ENCODE results near the gene CEBPG.

The CEBPG gene

GRCh38 chr19:33382006-33382405, 8.5 kb downstream of the CEBPG start:
- DNase-seq (ENCODE audit: low spot score): no peak

GRCh38 chr19:33382982-33383381, 9.5 kb downstream of the CEBPG start:
- no peak for DNase-seq (ENCODE audit: low spot score)

- no peak for DNase-seq (ENCODE audit: low spot score)
Observed at GRCh38 chr19:33383720-33384292, 10.3 kb downstream of the CEBPG start.

- no peak for DNase-seq (ENCODE audit: low spot score)
Observed at GRCh38 chr19:33384983-33385382, 11.5 kb downstream of the CEBPG start.

GRCh38 chr19:33385956-33386355, 12.4 kb downstream of the CEBPG start:
- no peak for DNase-seq (ENCODE audit: low spot score)

GRCh38 chr19:33386361-33386858, 12.9 kb downstream of the CEBPG start:
- no peak for DNase-seq (ENCODE audit: low spot score)

- no peak for DNase-seq (ENCODE audit: low spot score)
Observed at GRCh38 chr19:33387351-33388230, 14.1 kb downstream of the CEBPG start.

GRCh38 chr19:33388231-33388724, 14.8 kb downstream of the CEBPG start:
- DNase-seq (ENCODE audit: low spot score): no peak

- no peak for DNase-seq (ENCODE audit: low spot score)
Observed at GRCh38 chr19:33388725-33389420, 15.4 kb downstream of the CEBPG start.

- no peak for DNase-seq (ENCODE audit: low spot score)
Observed at GRCh38 chr19:33389421-33390100, 16.1 kb downstream of the CEBPG start.

- no peak for DNase-seq (ENCODE audit: low spot score)
Observed at GRCh38 chr19:33390101-33390907, 16.8 kb downstream of the CEBPG start.

- DNase-seq (ENCODE audit: low spot score): no peak
Observed at GRCh38 chr19:33390908-33391630, 17.6 kb downstream of the CEBPG start.

- DNase-seq (ENCODE audit: low spot score): no peak
Observed at GRCh38 chr19:33391631-33392249, 18.2 kb downstream of the CEBPG start.

- DNase-seq (ENCODE audit: low spot score): no peak
Observed at GRCh38 chr19:33392341-33393285, 19.1 kb downstream of the CEBPG start.

GRCh38 chr19:33393286-33394005, 19.9 kb downstream of the CEBPG start:
- DNase-seq (ENCODE audit: low spot score): no peak

- no peak for DNase-seq (ENCODE audit: low spot score)
Observed at GRCh38 chr19:33394006-33394722, 20.7 kb downstream of the CEBPG start.

GRCh38 chr19:33394723-33395560, 21.4 kb downstream of the CEBPG start:
- DNase-seq (ENCODE audit: low spot score): no peak
